Esophagus mucosa (tissue), 1 donor: ENCODE measurements around the gene ABCF2. TPM values are rescaled to one million over a fixed set of nuclear protein-coding genes. Genes with fewer than 3 reads are reported as not detected.
A peak's percentile ranks its signal among the peaks of the same experiment; 100 is the strongest.

Source experiments
- ATAC-seq: fragments of 200-7000 bp; cut with Tn5 transposase; one replicate; pipeline ENCODE4 v1.9.1; 2020
- total RNA-seq: library from RNA; stranded (reverse); gene quantifications from one replicate; pipeline ENCODE4 v1.2.4, GENCODE V29; 2023
- donor health status: DM: yes; HTN: yes; CAD: no.

Gene ABCF2
- total RNA-seq: 25.7 TPM

GRCh38 chr7:151226875-151227782, at the start of gene ABCF2:
ABCF2 (minus strand) TSS chr7:151227205; CDS start chr7:151226458, 747 bp downstream.
- peak; percentile 100 for ATAC-seq

DNA sequence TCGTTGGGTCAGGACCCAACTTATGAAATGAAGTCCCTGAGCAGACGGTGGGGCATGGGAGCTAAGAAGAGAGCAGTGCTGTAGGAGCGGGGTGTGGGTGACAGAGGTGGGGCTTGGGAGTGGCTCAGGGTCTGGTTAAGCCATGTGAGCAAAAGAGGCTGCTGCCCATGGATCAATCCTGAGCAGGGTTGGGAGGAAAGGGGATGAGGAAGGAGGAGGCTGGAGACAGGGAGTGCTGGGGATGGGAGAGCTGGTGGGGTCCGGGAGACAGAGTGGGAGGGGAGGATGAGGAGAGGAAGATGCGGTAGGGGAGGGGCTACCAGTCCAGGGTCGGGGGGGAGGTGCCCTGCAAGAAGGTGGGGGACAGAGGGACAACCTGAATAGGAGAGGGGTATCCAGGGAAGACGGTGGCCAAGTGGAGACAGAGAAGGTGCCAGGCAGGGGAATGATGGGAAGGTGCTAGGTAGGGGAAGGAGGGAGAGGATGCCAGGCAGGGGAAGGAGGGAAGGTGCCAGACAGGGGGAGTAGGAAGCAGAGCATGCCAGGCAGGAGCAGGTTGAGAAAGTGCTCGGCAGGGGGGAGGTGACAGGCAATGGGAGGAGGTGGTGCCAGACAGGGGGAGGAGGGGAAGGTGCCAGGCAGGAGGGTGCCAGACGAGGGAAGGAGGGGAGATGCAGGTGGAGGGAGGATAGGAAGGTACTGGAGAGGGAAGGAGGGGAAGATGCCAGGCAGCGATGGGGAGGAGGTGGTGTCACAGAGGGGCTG, 49.0 kb upstream of the ABCF2 start:
- ATAC-seq: no peak

DNA sequence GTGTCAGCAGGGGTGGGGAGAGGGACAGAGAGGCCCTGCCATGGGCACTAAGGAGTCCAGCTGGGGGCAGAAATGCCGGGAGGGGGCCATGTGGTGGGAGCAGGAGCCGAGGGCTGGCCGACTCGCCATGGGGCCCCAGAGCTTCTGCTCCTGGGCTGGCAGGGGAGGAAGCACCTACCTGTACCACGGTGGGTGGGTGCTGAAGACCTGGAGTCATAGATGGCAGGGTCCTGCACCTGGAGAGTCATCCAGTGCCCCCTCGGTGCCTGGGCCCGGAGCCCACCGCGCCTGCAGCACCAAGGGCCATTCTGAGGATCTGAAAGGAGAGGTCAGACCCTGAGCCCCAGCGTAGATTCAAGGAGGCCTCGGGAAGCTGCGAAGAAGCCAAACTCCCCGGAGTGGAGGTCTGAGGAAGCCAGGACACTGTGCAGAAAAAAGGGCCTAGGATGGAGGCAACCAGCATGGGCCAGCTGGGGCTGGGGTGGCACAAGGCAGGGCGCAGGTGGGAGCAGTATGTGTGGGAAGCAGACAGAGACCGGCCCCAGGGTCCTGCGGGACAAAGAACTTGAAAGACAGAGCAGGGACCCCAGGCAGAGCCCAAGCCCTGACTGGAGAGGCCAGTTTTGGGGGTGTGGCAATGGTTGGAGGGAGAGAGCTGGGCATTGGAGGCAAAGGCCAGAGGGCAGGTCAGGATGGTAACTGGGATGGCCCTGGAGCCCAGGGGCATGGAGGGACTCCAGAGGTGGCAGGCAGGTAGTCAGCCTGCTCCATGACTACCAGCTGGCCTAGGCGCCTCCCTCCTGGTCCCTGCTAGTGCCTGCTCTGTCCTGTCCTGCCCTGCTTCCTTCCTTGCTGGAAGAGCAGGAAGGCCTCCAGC, 48.2 kb upstream of the ABCF2 start:
- ATAC-seq: no peak

- no peak for ATAC-seq
Observed at GRCh38 chr7:151274396-151274795, 47.4 kb upstream of the ABCF2 start.

- ATAC-seq: no peak
Observed at GRCh38 chr7:151273651-151274390, 46.8 kb upstream of the ABCF2 start.

GRCh38 chr7:151272877-151273276, 45.9 kb upstream of the ABCF2 start:
- no peak for ATAC-seq

- ATAC-seq: no peak
Observed at GRCh38 chr7:151272405-151272804, 45.4 kb upstream of the ABCF2 start.

DNA sequence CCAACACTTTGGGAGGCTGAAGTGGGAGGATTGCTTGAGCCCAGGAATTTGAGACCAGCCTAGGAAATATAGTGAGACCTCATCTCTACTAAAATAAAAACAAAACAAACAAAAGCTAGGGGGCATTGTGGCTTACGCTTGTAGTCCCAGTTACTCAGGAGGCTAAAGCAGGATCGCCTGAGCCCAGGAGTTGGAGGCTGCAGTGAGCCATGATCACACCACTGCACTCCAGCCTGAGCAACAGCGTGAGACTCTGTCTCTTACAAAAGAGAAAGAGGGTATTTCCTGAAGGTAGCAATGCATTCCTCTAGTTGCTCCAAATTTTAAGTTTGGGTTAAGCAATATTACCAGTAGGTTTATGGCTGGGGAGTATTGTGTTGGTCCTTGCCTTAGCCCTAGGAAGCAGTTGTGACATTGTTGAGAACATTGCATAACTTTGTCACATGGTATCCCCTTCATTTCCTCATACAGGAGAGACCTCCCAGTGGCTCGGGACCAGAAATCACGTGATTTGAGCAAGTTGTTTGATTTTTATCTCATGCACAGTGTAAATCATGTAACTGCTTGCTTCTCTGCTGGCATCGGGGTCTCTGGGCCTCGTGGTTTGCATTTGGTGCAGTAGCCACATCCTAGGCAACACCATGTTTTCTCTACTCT, 44.8 kb upstream of the ABCF2 start:
- ATAC-seq: no peak

DNA sequence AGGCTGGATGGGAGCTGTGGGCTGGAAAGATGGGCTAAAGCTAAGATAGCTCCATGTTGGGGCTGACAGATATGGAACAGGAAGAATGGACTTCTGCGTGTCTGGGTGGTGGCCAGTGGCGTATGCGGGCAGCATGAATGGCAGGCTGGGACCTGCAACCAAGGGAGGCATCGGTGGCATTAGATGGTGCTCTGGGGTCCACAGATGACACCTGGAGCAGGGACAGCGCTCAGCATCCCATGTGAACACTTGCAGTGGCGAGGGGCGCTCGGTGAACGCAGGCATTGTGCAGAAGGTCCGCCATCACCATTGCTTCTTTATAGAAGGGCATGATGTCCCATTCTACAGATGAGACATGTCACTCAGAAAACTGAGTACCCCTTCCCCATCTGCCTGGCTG, 42.5 kb upstream of the ABCF2 start:
- ATAC-seq: no peak

- ATAC-seq: no peak
Observed at GRCh38 chr7:151265351-151265931, 38.4 kb upstream of the ABCF2 start.

DNA sequence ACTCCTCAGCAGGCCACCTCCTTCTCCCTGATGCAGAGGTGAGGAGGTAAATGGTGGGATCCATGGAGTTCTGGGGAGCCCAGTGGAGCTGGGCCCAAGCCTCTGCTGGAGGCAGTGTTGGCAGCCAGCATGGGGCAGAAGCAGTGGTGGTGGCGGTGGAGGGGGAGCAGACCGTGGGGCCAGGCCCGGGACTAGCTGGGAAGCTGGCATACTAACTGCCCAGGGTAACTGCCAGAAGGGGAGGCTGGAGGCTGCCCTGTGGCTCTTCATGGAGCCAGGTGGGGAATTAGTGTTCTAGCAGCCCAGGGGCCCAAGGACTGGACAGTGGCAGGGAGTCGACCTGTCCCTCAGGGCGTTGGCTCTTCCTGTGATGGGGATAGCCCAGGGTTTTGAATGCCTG, 37.6 kb upstream of the ABCF2 start:
- no peak for ATAC-seq

GRCh38 chr7:151261529-151261928, 34.5 kb upstream of the ABCF2 start:
- no peak for ATAC-seq

GRCh38 chr7:151260883-151261282, 33.9 kb upstream of the ABCF2 start:
- ATAC-seq: no peak

- ATAC-seq: no peak
Observed at GRCh38 chr7:151260471-151260870, 33.5 kb upstream of the ABCF2 start.

DNA sequence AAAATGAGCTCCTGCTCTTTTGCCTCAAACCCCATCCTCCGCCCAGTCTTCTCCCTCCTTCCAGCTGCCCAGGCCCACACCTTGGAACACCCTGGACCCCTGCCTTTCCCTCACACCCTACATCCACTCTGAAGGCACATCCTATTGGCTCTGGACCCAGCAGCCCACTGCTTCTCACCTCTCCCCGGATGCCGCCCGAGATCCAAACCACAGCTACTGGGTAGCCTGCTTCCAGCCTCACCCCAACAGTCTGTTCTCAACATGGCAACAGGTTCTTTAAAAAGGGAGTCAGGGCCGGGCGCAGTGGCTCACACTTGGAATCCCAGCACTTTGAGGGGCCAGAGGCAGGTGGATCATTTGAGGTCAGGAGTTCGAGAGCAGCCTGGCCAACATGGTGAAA, 31.0 kb upstream of the ABCF2 start:
- ATAC-seq: no peak

DNA sequence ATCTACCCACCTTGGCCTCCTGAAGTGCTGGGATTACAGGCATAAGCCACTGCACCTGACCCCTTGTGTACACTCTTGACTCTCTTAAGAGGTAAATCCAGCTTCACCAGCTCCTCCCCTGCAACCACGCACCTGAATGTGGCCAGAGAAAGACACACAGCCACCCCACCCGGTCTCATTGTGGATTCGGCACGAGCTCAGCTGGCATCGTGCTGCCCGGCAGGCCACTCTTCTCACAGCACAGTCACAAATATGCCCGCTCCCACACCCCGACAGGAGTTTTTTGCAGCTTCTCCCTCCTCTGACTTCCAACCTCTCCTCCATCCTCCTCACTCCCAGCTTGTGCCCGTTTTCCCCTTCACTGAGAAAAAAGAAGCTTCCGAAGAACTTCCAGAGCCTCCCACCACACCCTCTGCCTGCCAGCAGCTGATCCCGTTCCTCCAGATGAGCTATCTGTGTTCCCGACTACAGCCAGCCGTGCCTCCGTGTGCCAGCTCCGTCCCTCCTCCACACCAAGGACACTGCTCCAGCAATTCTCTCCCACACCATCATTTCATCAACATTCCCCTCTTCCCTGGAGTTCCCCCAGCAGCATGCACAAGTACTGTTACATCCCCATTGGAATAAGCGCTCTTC, 29.5 kb upstream of the ABCF2 start:
- ATAC-seq: no peak

- ATAC-seq: no peak
Observed at GRCh38 chr7:151255390-151255789, 28.4 kb upstream of the ABCF2 start.

DNA sequence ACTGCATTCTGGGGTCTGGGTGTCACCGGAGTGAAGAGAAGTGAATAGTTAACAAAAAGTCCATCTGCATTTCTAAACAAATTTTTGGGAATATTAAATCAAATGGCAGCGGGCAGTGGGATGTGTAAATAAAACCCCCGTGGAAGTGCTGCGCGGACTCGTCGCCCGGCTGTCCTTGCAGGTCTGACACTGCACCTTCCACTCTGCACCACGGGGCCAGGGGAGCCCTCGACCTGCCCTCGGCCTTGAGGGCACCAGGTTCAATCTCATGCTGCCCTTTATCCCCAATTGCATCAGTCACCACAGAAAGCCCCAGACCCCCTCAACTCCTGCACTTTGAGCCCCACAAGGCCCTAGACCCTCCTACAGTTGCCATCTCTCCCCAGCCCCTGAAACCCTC, 27.8 kb upstream of the ABCF2 start:
- ATAC-seq: no peak

DNA sequence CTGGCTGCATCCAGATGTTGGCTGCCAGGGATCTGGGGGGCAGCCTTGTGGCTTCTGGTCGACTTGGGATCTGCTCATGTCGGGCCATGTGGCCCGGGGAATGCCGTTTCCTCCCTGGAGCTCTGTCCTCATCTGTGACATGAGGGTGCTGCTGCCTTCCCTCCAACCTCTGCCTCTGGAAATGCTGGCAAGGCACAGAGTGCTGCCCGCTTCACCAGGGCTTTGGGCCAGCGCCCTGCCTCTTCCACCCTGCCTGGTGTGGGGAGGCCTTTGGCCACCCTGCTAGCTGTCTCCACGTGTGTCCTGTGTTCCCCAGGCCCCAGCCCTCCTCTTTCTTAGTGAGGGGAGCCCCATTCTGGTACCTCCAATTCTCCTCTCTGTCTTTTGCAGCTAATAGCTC, 27.3 kb upstream of the ABCF2 start:
- ATAC-seq: no peak

DNA sequence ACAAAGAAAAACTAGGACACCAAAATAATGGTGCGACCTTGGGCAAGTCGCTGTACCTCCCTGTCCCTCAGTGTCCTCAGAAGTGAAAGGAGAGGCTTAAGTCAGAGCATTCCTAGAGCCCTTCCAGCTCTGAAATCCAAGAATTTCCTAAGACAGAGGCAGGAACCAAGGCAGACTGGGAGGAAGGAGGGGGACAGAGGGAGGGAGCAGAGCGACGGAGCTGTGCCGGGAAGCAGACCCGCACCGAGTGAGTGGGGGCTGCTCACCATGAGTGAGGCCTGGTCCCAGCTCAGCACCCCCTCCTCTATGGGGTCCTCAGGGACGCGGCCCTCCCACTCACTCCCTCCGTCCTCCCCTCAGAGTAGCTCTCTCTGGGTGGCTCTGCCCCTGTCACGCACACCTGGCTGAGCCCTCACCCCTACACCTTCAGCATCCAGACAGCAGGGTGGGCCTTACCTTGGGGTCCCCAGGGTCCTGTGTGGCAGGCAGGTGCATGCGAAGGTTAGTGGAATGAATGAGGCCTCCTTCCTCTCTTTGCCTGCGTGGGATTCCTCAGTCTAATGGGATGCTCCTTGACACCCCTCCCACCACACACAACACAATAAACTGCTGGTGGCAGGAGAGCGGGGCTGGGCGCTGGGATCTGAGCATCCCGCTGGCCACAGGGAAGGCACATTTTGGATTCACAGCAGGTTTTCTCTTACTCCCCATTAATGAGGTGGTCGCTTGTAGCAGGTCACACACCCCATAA, 26.1 kb upstream of the ABCF2 start:
- ATAC-seq: peak; percentile 5
